ENCODE measurements around the gene SPR.
A peak's percentile ranks its signal among the peaks of the same experiment; 100 is the strongest.

Gene SPR

GRCh38 chr2:72887032-72887739 is at the start of gene SPR:
Gene SPR (plus strand): TSS chr2:72887408. CDS start chr2:72887433, 25 bp downstream.
- peaks cover 6 to 16% of the 10 kb centered on the region in 2 donors for H3K36me3 ChIP-seq (ENCODE audit: control insufficient read depth in 1 of 2, insufficient read depth in 2 of 2, low read length in 2 of 2)
- H3K27me3 ChIP-seq (ENCODE audit: control insufficient read depth in 1 of 2, insufficient read depth in 2 of 2, low read length in 2 of 2), result peaks cover 0 to 5% of the 10 kb centered on the region in 2 donors
- H3K27ac ChIP-seq (ENCODE audit: low read depth, low read length), result peak within 1 kb of the TSS; percentile 65
- peaks cover 24% of the 10 kb centered on the region in 2 donors for H3K4me1 ChIP-seq (ENCODE audit: control insufficient read depth in 1 of 2, insufficient read depth in 2 of 2, low read length in 2 of 2)
- H3K9me3 ChIP-seq (ENCODE audit: control insufficient read depth in 1 of 2, low read length in 2 of 2), result no peaks in the 10 kb centered on the region
- H3K4me3 ChIP-seq (ENCODE audit: low read depth in 1 of 2, low read length in 2 of 2), result peak within 1 kb of the TSS; percentile 79 to 82
- peak within 1 kb of the TSS; percentile 70 to 79 for H3K9ac ChIP-seq (ENCODE audit: low read depth in 1 of 2, low read length in 2 of 2)

- no peak overlapping the region for H3K4me3 ChIP-seq (ENCODE audit: low read depth in 1 of 2, low read length in 2 of 2)
These were observed 47.1 kb upstream of the SPR start for GRCh38 chr2:72840066-72840465.

GRCh38 chr2:72841462-72842125 is 45.6 kb upstream of the SPR start:
- H3K9me3 ChIP-seq (ENCODE audit: control insufficient read depth in 1 of 2, low read length in 2 of 2), result no peaks in the 10 kb centered on the region
- no peak overlapping the region for H3K27ac ChIP-seq (ENCODE audit: low read depth, low read length)
- no peaks in the 10 kb centered on the region for H3K4me1 ChIP-seq (ENCODE audit: control insufficient read depth in 1 of 2, insufficient read depth in 2 of 2, low read length in 2 of 2)
- H3K9ac ChIP-seq (ENCODE audit: low read depth in 1 of 2, low read length in 2 of 2), result no peak overlapping the region
- H3K27me3 ChIP-seq (ENCODE audit: control insufficient read depth in 1 of 2, insufficient read depth in 2 of 2, low read length in 2 of 2), result peaks cover 0 to 6% of the 10 kb centered on the region in 2 donors
- no peaks in the 10 kb centered on the region for H3K36me3 ChIP-seq (ENCODE audit: control insufficient read depth in 1 of 2, insufficient read depth in 2 of 2, low read length in 2 of 2)
- H3K4me3 ChIP-seq (ENCODE audit: low read depth in 1 of 2, low read length in 2 of 2), result no peak overlapping the region

More at GRCh38 chr2:72840066-72840465, 47.1 kb upstream of the SPR start:
- peaks cover 0 to 6% of the 10 kb centered on the region in 2 donors for H3K27me3 ChIP-seq (ENCODE audit: control insufficient read depth in 1 of 2, insufficient read depth in 2 of 2, low read length in 2 of 2)
- no peaks in the 10 kb centered on the region for H3K9me3 ChIP-seq (ENCODE audit: control insufficient read depth in 1 of 2, low read length in 2 of 2)
- H3K36me3 ChIP-seq (ENCODE audit: control insufficient read depth in 1 of 2, insufficient read depth in 2 of 2, low read length in 2 of 2), result no peaks in the 10 kb centered on the region
- H3K27ac ChIP-seq (ENCODE audit: low read depth, low read length), result no peak overlapping the region
- no peak overlapping the region for H3K9ac ChIP-seq (ENCODE audit: low read depth in 1 of 2, low read length in 2 of 2)
- H3K4me1 ChIP-seq (ENCODE audit: control insufficient read depth in 1 of 2, insufficient read depth in 2 of 2, low read length in 2 of 2), result peaks cover 0 to 5% of the 10 kb centered on the region in 2 donors

GRCh38 chr2:72843301-72843700 is 43.9 kb upstream of the SPR start:
- no peak overlapping the region for H3K9ac ChIP-seq (ENCODE audit: low read depth in 1 of 2, low read length in 2 of 2)
- H3K9me3 ChIP-seq (ENCODE audit: control insufficient read depth in 1 of 2, low read length in 2 of 2), result no peaks in the 10 kb centered on the region
- H3K36me3 ChIP-seq (ENCODE audit: control insufficient read depth in 1 of 2, insufficient read depth in 2 of 2, low read length in 2 of 2), result no peaks in the 10 kb centered on the region
- no peak overlapping the region for H3K4me3 ChIP-seq (ENCODE audit: low read depth in 1 of 2, low read length in 2 of 2)
- H3K27ac ChIP-seq (ENCODE audit: low read depth, low read length), result no peak overlapping the region
- no peaks in the 10 kb centered on the region for H3K4me1 ChIP-seq (ENCODE audit: control insufficient read depth in 1 of 2, insufficient read depth in 2 of 2, low read length in 2 of 2)
- H3K27me3 ChIP-seq (ENCODE audit: control insufficient read depth in 1 of 2, insufficient read depth in 2 of 2, low read length in 2 of 2), result peaks cover 0 to 6% of the 10 kb centered on the region in 2 donors

- Histone ChIP-seq H3K9me3 (ENCODE audit: control insufficient read depth in 1 of 2, low read length in 2 of 2) (no peaks in the 10 kb centered on the region), H3K27ac (ENCODE audit: low read depth, low read length) (no peak overlapping the region), H3K27me3 (ENCODE audit: control insufficient read depth in 1 of 2, insufficient read depth in 2 of 2, low read length in 2 of 2) (peaks cover 0 to 8% of the 10 kb centered on the region in 2 donors), H3K36me3 (ENCODE audit: control insufficient read depth in 1 of 2, insufficient read depth in 2 of 2, low read length in 2 of 2) (no peaks in the 10 kb centered on the region), H3K9ac (ENCODE audit: low read depth in 1 of 2, low read length in 2 of 2) (no peak overlapping the region), H3K4me1 (ENCODE audit: control insufficient read depth in 1 of 2, insufficient read depth in 2 of 2, low read length in 2 of 2) (no peaks in the 10 kb centered on the region), H3K4me3 (ENCODE audit: low read depth in 1 of 2, low read length in 2 of 2) (no peak overlapping the region)
These were observed 40.8 kb upstream of the SPR start for GRCh38 chr2:72846171-72847095.

- Histone ChIP-seq H3K36me3 (ENCODE audit: control insufficient read depth in 1 of 2, insufficient read depth in 2 of 2, low read length in 2 of 2) (no peaks in the 10 kb centered on the region), H3K4me3 (ENCODE audit: low read depth in 1 of 2, low read length in 2 of 2) (no peak overlapping the region)
These were observed 39.5 kb upstream of the SPR start for GRCh38 chr2:72847534-72848315.

GRCh38 chr2:72848436-72849137 is 38.6 kb upstream of the SPR start:
- no peak overlapping the region for H3K27ac ChIP-seq (ENCODE audit: low read depth, low read length)
- H3K27me3 ChIP-seq (ENCODE audit: control insufficient read depth in 1 of 2, insufficient read depth in 2 of 2, low read length in 2 of 2), result peaks cover 0 to 8% of the 10 kb centered on the region in 2 donors
- no peaks in the 10 kb centered on the region for H3K4me1 ChIP-seq (ENCODE audit: control insufficient read depth in 1 of 2, insufficient read depth in 2 of 2, low read length in 2 of 2)
- H3K36me3 ChIP-seq (ENCODE audit: control insufficient read depth in 1 of 2, insufficient read depth in 2 of 2, low read length in 2 of 2), result no peaks in the 10 kb centered on the region
- H3K9me3 ChIP-seq (ENCODE audit: control insufficient read depth in 1 of 2, low read length in 2 of 2), result no peaks in the 10 kb centered on the region
- no peak overlapping the region for H3K9ac ChIP-seq (ENCODE audit: low read depth in 1 of 2, low read length in 2 of 2)
- no peak overlapping the region for H3K4me3 ChIP-seq (ENCODE audit: low read depth in 1 of 2, low read length in 2 of 2)

More at GRCh38 chr2:72847534-72848315, 39.5 kb upstream of the SPR start:
- no peak overlapping the region for H3K27ac ChIP-seq (ENCODE audit: low read depth, low read length)
- H3K9me3 ChIP-seq (ENCODE audit: control insufficient read depth in 1 of 2, low read length in 2 of 2), result no peaks in the 10 kb centered on the region
- H3K27me3 ChIP-seq (ENCODE audit: control insufficient read depth in 1 of 2, insufficient read depth in 2 of 2, low read length in 2 of 2), result peaks cover 0 to 8% of the 10 kb centered on the region in 2 donors
- no peaks in the 10 kb centered on the region for H3K4me1 ChIP-seq (ENCODE audit: control insufficient read depth in 1 of 2, insufficient read depth in 2 of 2, low read length in 2 of 2)
- no peak overlapping the region for H3K9ac ChIP-seq (ENCODE audit: low read depth in 1 of 2, low read length in 2 of 2)

- Histone ChIP-seq H3K9me3 (ENCODE audit: control insufficient read depth in 1 of 2, low read length in 2 of 2) (no peaks in the 10 kb centered on the region), H3K36me3 (ENCODE audit: control insufficient read depth in 1 of 2, insufficient read depth in 2 of 2, low read length in 2 of 2) (no peaks in the 10 kb centered on the region), H3K4me1 (ENCODE audit: control insufficient read depth in 1 of 2, insufficient read depth in 2 of 2, low read length in 2 of 2) (no peaks in the 10 kb centered on the region), H3K27me3 (ENCODE audit: control insufficient read depth in 1 of 2, insufficient read depth in 2 of 2, low read length in 2 of 2) (peaks cover 0 to 8% of the 10 kb centered on the region in 2 donors), H3K4me3 (ENCODE audit: low read depth in 1 of 2, low read length in 2 of 2) (no peak overlapping the region), H3K27ac (ENCODE audit: low read depth, low read length) (no peak overlapping the region), H3K9ac (ENCODE audit: low read depth in 1 of 2, low read length in 2 of 2) (no peak overlapping the region)
These were observed 38.1 kb upstream of the SPR start for GRCh38 chr2:72849138-72849462.

- Histone ChIP-seq H3K4me3 (ENCODE audit: low read depth in 1 of 2, low read length in 2 of 2) (no peak overlapping the region), H3K36me3 (ENCODE audit: control insufficient read depth in 1 of 2, insufficient read depth in 2 of 2, low read length in 2 of 2) (no peaks in the 10 kb centered on the region), H3K27ac (ENCODE audit: low read depth, low read length) (no peak overlapping the region), H3K27me3 (ENCODE audit: control insufficient read depth in 1 of 2, insufficient read depth in 2 of 2, low read length in 2 of 2) (peaks cover 11 to 13% of the 10 kb centered on the region in 2 donors), H3K4me1 (ENCODE audit: control insufficient read depth in 1 of 2, insufficient read depth in 2 of 2, low read length in 2 of 2) (no peaks in the 10 kb centered on the region), H3K9ac (ENCODE audit: low read depth in 1 of 2, low read length in 2 of 2) (no peak overlapping the region), H3K9me3 (ENCODE audit: control insufficient read depth in 1 of 2, low read length in 2 of 2) (no peaks in the 10 kb centered on the region)
These were observed 35.9 kb upstream of the SPR start for GRCh38 chr2:72851333-72851732.
